Stomach (tissue), 4 donors: ENCODE measurements around the gene MRPL33.

Source experiments
- EP300 ChIP-seq: sonication (generic); formaldehyde crosslinking; IDR thresholded peaks from one replicate; pipeline ENCODE4 v1.6.1; 2017; ENCODE audit warnings: antibody characterized with exemption
- POLR2A ChIP-seq, 4 donors: fragments of 450-650 bp; IDR thresholded peaks; one replicate each; pipeline ENCODE4 v1.6.1; 2016; ENCODE audit warnings: antibody characterized with exemption in 4 of 4, control low read depth in 2 of 4, mild to moderate bottlenecking in 1 of 4, moderate library complexity in 1 of 4
- POLR2AphosphoS5 ChIP-seq, 3 donors: sonication (generic); formaldehyde crosslinking; IDR thresholded peaks; one replicate each; pipeline ENCODE4 v1.6.1; 2016; ENCODE audit warnings: antibody characterized with exemption in 3 of 3
- TF ChIP-seq, protein P1 (sequence below), 7 experiments: fragments of 450-650 bp in 4 of 7; fragments of 200-600 bp in 3 of 7; sonication (generic) in 3 of 7; IDR thresholded peaks; one replicate each; pipeline ENCODE4 v1.5.1; 2016 to 2019; ENCODE audit warnings: antibody characterized with exemption in 7 of 7, control low read depth in 2 of 7, mild to moderate bottlenecking in 1 of 7

DNA sequence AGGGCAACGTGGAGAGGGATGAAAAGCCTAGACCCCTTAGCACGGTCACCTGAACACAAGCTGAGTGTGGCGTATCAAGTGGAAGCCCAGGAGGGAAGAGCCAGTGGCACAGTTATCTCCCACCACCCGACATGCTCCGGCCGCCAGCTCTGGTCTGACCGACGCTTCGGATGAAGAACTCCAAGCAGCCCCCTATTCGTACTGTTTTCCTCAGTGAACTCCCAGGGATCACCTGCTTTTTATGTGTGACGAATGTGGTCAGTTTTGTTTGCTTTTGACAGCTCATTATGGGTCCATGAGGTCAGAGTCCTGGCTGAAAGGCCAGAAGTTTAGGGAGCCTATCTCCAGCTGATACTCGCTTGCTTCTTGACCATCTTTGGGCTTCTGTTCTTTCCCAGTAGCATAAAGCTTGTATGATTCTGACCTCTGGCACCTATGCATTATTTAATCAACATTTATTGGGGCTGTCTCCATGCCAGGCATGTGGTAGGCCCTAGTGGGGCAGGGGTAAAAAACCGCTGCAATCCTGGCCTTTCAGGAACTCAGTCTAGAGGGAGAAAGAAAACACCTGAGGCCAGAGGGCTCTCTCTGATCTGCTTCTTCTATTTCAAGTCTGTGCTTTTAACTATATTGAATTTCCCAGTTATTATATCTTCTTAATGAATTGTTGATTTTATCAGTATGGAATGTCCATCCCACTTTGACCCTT is 33.0 kb upstream of the MRPL33 start:
- TF ChIP-seq, protein P1, sequence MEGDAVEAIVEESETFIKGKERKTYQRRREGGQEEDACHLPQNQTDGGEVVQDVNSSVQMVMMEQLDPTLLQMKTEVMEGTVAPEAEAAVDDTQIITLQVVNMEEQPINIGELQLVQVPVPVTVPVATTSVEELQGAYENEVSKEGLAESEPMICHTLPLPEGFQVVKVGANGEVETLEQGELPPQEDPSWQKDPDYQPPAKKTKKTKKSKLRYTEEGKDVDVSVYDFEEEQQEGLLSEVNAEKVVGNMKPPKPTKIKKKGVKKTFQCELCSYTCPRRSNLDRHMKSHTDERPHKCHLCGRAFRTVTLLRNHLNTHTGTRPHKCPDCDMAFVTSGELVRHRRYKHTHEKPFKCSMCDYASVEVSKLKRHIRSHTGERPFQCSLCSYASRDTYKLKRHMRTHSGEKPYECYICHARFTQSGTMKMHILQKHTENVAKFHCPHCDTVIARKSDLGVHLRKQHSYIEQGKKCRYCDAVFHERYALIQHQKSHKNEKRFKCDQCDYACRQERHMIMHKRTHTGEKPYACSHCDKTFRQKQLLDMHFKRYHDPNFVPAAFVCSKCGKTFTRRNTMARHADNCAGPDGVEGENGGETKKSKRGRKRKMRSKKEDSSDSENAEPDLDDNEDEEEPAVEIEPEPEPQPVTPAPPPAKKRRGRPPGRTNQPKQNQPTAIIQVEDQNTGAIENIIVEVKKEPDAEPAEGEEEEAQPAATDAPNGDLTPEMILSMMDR (IDR thresholded peaks at IDR 0.05) = no peak
- no peak for TF ChIP-seq POLR2A (IDR thresholded peaks at IDR 0.05)
- TF ChIP-seq EP300 = no peak
- no peak for TF ChIP-seq POLR2AphosphoS5 (IDR thresholded peaks at IDR 0.05)
